Loucy (cell line): ENCODE results near the gene PTTG1IP.

Experiments
- H2AFZ ChIP-seq: fragments of 200-600 bp; sonication (generic); 2 replicates; pipeline ENCODE4 v1.6.0; 2016; ENCODE audit warnings: antibody characterized with exemption, mild to moderate bottlenecking, low read length, moderate library complexity
- H3F3A ChIP-seq: fragments of 200-600 bp; 2 replicates; pipeline ENCODE4 v1.6.0; 2016; ENCODE audit warnings: antibody characterized with exemption, low read depth, mild to moderate bottlenecking
- H3K27me3 ChIP-seq: fragments of 200-600 bp; sonication (generic); 2 replicates; pipeline ENCODE4 v1.6.1; 2014; ENCODE audit warnings: low read length, mild to moderate bottlenecking; ENCODE audit not compliant: insufficient read depth, poor library complexity, severe bottlenecking
- H3K36me3 ChIP-seq: fragments of 200-600 bp; sonication (generic); 2 replicates; pipeline ENCODE4 v1.6.1; 2016; ENCODE audit warnings: low read length; ENCODE audit not compliant: insufficient read depth
- H3K4me1 ChIP-seq: fragments of 200-600 bp; sonication (generic); 2 replicates; pipeline ENCODE4 v1.5.1; 2014; ENCODE audit warnings: low read length, mild to moderate bottlenecking; ENCODE audit not compliant: insufficient read depth, poor library complexity, severe bottlenecking
- H3K4me2 ChIP-seq: fragments of 200-600 bp; sonication (generic); 2 replicates; pipeline ENCODE4 v1.6.0; 2014; ENCODE audit warnings: antibody characterized with exemption, low read length, low read depth, mild to moderate bottlenecking; ENCODE audit not compliant: poor library complexity, severe bottlenecking
- H3K4me3 ChIP-seq: fragments of 200-600 bp; sonication (generic); 2 replicates; pipeline ENCODE4 v1.5.1; 2014; ENCODE audit warnings: low read length, mild to moderate bottlenecking, mixed read lengths; ENCODE audit not compliant: poor library complexity, severe bottlenecking
- H3K79me2 ChIP-seq: fragments of 200-600 bp; sonication (generic); 2 replicates; pipeline ENCODE4 v1.6.1; 2014; ENCODE audit warnings: low read length; ENCODE audit not compliant: insufficient read depth
- H3K9ac ChIP-seq: fragments of 200-600 bp; sonication (generic); 2 replicates; pipeline ENCODE4 v1.6.0; 2014; ENCODE audit warnings: mild to moderate bottlenecking, low read depth, low read length, moderate library complexity; ENCODE audit not compliant: poor library complexity, severe bottlenecking
- H3K9me2 ChIP-seq: fragments of 200-600 bp; sonication (generic); replicated peaks from 2 replicates; pipeline ENCODE4 v1.6.1; 2016; ENCODE audit warnings: low read depth, low read length, mixed read lengths
- H3K9me3 ChIP-seq: fragments of 200-600 bp; sonication (generic); 2 replicates; pipeline ENCODE4 v1.6.1; 2014; ENCODE audit warnings: mild to moderate bottlenecking, antibody characterized with exemption, low read length, low read depth; ENCODE audit not compliant: insufficient read depth
- H4K20me1 ChIP-seq: fragments of 200-600 bp; sonication (generic); 2 replicates; pipeline ENCODE4 v1.6.0; 2014; ENCODE audit warnings: antibody characterized with exemption, low read length, mild to moderate bottlenecking; ENCODE audit not compliant: insufficient read depth, poor library complexity, severe bottlenecking
- EZH2phosphoT487 ChIP-seq: fragments of 200-600 bp; IDR thresholded peaks from 2 replicates; pipeline ENCODE4 v1.6.1; 2018; ENCODE audit warnings: antibody characterized with exemption, mild to moderate bottlenecking, moderate library complexity, borderline replicate concordance
- TF ChIP-seq, protein P1 (sequence below): fragments of 200-600 bp; sonication (generic); conservative IDR thresholded peaks from 2 replicates; pipeline ENCODE4 v1.5.1; 2014; ENCODE audit warnings: mild to moderate bottlenecking, antibody characterized with exemption, low read length

PTTG1IP gene

GRCh38 chr21:44905016-44905727 lies 31.7 kb upstream of the PTTG1IP start:
- no peak overlapping the region for H2AFZ ChIP-seq
- H3K79me2 ChIP-seq = no peaks in the 10 kb centered on the region; the same call in 1 of the 2 replicates
- no peaks in the 10 kb centered on the region for H3F3A ChIP-seq
- H3K4me1 ChIP-seq = no peaks in the 10 kb centered on the region
- H3K4me3 ChIP-seq = no peak overlapping the region
- TF ChIP-seq EZH2phosphoT487 = no peak
- TF ChIP-seq, protein P1, sequence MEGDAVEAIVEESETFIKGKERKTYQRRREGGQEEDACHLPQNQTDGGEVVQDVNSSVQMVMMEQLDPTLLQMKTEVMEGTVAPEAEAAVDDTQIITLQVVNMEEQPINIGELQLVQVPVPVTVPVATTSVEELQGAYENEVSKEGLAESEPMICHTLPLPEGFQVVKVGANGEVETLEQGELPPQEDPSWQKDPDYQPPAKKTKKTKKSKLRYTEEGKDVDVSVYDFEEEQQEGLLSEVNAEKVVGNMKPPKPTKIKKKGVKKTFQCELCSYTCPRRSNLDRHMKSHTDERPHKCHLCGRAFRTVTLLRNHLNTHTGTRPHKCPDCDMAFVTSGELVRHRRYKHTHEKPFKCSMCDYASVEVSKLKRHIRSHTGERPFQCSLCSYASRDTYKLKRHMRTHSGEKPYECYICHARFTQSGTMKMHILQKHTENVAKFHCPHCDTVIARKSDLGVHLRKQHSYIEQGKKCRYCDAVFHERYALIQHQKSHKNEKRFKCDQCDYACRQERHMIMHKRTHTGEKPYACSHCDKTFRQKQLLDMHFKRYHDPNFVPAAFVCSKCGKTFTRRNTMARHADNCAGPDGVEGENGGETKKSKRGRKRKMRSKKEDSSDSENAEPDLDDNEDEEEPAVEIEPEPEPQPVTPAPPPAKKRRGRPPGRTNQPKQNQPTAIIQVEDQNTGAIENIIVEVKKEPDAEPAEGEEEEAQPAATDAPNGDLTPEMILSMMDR = no peak
- H3K27me3 ChIP-seq = no peaks in the 10 kb centered on the region
- H3K4me2 ChIP-seq = no peak overlapping the region
- H4K20me1 ChIP-seq = no peaks in the 10 kb centered on the region
- H3K9me2 ChIP-seq = no peaks in the 10 kb centered on the region
- no peaks in the 10 kb centered on the region for H3K9me3 ChIP-seq
- no peak overlapping the region for H3K9ac ChIP-seq
- H3K36me3 ChIP-seq = peaks cover 48% of the 10 kb centered on the region; the same call in 1 of the 2 replicates

GRCh38 chr21:44904141-44904923 lies 30.8 kb upstream of the PTTG1IP start:
- TF ChIP-seq, protein P1 = no peak
- TF ChIP-seq EZH2phosphoT487 = no peak

GRCh38 chr21:44903689-44904088 lies 30.2 kb upstream of the PTTG1IP start:
- no peaks in the 10 kb centered on the region for H3K4me1 ChIP-seq
- no peaks in the 10 kb centered on the region for H3K27me3 ChIP-seq
- no peaks in the 10 kb centered on the region for H3F3A ChIP-seq
- no peak overlapping the region for H2AFZ ChIP-seq
- no peaks in the 10 kb centered on the region for H4K20me1 ChIP-seq
- no peak overlapping the region for H3K4me3 ChIP-seq
- no peak overlapping the region for H3K9ac ChIP-seq
- peaks cover 56% of the 10 kb centered on the region; the same call in 1 of the 2 replicates for H3K36me3 ChIP-seq
- no peak overlapping the region for H3K4me2 ChIP-seq
- no peaks in the 10 kb centered on the region for H3K9me3 ChIP-seq
- H3K79me2 ChIP-seq = no peaks in the 10 kb centered on the region
- no peaks in the 10 kb centered on the region for H3K9me2 ChIP-seq
- TF ChIP-seq, protein P1 = no peak
- TF ChIP-seq EZH2phosphoT487 = no peak

More at GRCh38 chr21:44904141-44904923, 30.8 kb upstream of the PTTG1IP start:
- H3K27me3 ChIP-seq = no peaks in the 10 kb centered on the region
- peaks cover 53% of the 10 kb centered on the region; the same call in 1 of the 2 replicates for H3K36me3 ChIP-seq
- no peak overlapping the region for H3K4me2 ChIP-seq
- H3K79me2 ChIP-seq = no peaks in the 10 kb centered on the region
- no peak overlapping the region for H3K4me3 ChIP-seq
- no peak overlapping the region for H2AFZ ChIP-seq
- H3F3A ChIP-seq = no peaks in the 10 kb centered on the region
- H3K9me3 ChIP-seq = no peaks in the 10 kb centered on the region
- no peaks in the 10 kb centered on the region for H3K4me1 ChIP-seq
- H3K9me2 ChIP-seq = no peaks in the 10 kb centered on the region
- no peaks in the 10 kb centered on the region for H4K20me1 ChIP-seq
- H3K9ac ChIP-seq = no peak overlapping the region
